NCI-H69 (cell line): ENCODE measurements around the gene SLC19A1.

Experiments
- DNase-seq: peaks from one replicate; lab custom pipeline; 2025; lab: John Stamatoyannopoulos, UW

The SLC19A1 gene

DNA sequence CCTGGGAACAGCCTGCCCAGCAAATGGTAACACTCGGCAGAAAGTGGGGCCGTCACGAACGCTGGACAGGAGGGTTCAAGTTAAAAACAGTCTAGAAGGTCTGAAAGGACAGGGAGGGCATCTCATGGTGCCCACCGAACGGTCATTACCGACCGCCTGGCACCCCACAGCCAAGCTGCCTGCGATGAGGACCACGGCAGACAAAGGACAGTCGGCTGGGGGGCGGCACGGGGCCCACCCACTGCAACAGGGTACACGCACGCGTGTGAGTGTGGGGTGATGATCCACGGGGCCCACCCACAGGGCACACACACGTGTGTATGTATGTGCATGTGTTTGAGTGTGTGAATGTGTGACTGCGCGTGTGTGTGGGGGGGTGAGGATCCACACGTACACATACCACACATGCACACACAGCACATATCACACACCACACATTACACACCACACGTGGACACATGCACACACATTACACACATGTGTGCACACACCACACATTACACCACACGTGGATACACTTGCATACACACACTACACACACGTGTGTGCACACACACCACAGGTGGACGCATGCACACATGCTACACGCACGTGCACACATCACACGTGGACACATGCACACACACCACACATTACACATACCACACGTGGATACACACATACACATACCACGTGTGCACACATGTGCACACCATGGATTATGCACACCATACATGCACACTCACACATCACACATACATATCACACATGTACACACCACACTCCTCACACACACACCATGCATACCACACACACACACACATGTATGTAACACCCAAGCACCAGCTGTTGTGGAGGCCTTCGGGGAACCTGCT lies 63.2 kb downstream of the SLC19A1 start:
- DNase-seq: no peak

DNA sequence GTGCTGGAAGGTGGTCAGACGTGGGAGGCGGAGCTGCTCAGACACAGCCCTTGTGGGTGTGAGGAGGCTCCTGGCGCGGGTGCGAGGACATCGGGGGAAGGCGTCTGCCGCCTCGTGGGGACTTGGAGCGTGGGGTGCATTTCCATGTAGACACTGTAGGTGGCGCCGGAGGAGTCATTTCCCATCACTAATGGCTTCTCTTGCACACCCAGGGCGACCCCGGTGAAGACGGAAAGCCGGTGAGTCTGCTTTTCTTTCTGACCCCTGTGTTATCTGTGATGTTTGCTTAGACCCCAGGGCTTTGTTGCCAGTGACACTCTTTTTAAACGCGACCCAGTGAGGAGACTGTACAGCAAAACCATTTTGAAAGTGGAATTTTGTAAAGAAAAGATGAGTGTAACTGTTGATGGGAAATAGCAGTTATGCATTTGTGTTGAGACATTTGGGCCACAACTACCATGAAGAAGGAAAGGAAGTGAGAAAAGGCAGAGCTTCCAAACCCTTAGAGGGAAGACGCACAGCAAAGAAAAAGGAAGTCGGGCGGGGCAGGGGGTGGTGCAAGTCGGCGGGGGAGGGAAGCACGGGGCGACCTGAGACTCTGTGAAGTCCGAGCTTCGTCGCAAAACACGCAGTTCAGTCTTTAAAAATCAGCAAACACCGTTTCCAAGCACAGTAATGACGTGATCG lies 64.0 kb downstream of the SLC19A1 start:
- peak; percentile 84 for DNase-seq

DNA sequence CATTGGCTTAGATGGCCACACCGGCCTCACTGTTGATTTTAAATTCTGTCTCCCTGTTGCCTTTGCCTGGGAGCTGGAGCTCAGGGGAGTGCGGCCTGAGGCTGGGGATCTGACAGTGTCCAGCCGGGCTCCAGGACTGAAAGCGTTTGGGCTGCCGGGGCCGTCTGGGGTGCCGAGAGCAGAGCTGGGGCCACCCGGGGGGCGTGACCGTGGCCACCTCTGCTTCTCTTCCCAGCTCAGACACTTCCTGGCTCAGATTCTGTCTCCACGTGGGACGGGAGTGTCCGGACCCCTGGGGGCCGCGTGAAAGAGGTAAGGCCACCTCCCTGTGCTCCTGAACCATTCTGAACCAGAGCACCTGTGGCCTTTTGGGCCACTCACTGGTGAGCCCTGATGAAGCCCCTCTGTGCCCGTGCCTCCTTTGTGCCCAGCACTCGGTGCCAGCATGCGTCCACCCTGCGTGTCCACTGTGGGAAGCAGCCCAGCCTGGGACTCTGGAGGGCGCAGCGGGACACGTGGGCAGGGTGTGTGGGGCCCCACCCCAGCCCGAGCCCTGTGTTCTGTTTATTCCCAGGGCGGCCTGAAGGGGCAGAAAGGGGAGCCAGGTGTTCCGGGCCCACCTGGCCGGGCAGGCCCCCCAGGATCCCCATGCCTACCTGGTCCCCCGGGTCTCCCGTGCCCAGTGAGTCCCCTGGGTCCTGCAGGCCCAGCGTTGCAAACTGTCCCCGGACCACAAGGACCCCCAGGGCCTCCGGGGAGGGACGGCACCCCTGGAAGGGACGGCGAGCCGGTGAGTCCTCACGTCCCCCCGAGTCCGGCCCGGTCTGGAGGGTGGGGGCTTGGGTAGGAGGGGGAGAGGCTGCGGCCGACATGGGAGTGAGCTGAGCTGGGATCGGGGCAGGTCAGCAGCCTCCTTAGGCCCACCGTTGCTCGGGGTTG lies 64.8 kb downstream of the SLC19A1 start:
- no peak for DNase-seq

DNA sequence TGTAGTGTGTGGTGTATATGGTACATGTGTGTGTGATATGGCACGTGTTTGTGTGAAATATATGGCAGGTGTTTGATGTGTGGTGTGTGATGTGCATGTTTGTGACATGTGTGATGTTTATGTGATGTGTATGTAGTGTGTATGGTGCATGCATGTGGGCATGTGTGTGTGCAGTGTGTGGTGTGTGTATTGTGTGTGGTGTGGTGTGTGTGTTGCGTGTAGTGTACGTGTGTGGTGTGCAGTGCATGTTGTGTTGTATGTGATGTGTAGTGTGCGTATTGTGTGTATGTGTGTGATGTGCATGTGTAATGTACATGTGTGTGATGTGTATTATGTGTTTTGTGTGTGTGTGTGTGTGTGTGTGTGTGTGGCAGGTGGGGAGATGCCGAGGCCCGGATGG lies 65.7 kb downstream of the SLC19A1 start:
- no peak for DNase-seq

DNA sequence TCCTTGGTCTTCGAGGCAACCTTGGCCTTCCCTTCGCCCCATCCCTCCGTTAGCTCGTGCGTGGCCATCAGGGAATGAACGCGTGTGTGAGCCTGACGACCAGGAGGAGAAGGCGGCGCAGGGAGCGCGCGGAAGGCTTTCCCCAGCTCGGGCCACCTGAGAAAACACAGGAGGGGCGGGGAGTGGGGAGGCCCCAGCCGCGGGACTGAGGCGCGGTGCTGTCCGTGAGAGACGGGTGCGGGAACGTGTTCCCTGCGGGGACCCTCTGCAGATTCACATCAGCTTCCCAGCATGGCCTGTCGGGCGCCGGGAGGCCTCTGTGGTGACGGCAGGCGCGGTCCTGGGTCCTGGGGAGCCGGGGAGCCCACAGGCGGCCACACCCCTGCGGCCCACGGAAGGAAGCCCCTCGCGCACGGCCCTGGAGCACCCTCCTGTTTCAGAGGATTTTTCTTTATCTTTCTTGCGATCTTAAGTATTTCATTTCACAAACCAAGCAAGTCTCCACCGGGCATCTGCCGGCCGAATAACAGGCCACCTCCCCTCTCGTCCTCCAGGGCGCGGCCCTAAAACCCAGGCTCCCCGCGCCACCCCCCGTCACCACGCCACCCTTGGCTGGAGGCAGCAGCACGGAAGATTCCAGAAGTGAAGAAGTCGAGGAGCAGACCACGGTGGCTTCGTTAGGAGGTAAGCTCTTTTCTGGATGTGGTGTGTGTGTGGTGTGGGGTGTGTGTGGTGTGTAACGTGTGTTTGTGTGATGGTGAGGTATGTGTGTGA lies 66.3 kb downstream of the SLC19A1 start:
- no peak for DNase-seq

DNA sequence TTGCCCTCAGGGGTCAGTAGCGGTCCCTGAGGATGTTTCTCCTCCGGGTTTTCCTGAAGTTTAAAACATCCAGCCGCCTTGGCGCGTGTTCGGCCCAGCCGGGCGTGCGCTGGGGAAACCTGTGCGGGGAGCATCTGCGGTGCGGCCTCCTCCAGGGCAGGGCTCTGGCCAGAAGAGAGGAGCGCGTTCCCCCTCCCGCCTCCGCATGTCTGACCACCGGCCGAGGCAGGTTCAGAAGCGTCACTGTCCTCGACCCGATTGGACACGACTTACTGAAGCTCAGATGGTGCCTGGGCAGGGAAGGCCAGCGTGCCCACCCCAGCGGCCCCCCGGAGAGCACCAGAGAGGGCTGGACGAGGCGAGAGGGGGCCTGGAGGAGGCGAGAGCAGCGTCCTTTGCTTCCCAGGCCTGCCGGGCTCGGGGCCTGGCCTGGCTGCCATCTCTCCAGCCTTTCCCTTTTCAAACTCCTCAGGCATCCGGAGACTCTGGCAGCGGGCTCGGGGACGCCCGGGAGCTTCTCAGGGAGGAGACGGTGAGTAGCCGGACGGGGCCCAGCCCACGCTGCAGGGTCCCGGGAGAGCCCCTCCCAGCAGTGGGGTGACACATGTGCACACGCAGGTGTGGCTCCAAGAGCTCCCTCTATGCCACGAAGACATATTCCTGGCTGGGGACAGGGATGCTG lies 67.1 kb downstream of the SLC19A1 start:
- DNase-seq: no peak

DNA sequence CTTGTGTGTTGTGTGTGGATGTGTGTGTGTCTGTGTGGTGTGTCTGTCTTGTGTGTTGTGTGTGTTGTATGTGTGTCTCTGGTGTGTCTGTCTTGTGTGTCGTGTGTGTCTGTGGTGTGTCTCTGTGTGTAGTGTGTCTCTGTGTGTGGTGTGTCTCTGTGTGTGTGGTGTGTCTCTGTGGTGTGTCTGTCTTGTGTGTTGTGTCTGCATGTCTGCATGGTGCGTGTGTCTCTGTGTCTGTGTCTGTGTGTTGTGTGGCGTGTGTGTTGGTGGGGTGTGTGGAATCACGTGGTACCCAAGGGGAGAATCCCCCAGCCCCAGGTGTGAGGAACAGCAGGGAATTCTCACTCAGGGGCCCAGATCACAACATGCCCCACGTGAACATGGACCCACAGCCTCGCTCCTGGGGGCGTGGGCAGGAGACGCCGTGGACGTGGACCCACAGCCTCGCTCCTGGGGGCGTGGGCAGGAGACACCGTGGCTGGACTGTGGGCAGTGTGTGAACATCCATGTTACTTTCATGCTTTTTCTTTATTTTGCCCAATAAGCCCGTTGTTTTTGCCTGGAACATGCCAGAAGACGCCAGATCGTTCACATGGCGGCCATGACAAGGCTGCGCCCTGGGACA lies 67.8 kb downstream of the SLC19A1 start:
- no peak for DNase-seq

DNA sequence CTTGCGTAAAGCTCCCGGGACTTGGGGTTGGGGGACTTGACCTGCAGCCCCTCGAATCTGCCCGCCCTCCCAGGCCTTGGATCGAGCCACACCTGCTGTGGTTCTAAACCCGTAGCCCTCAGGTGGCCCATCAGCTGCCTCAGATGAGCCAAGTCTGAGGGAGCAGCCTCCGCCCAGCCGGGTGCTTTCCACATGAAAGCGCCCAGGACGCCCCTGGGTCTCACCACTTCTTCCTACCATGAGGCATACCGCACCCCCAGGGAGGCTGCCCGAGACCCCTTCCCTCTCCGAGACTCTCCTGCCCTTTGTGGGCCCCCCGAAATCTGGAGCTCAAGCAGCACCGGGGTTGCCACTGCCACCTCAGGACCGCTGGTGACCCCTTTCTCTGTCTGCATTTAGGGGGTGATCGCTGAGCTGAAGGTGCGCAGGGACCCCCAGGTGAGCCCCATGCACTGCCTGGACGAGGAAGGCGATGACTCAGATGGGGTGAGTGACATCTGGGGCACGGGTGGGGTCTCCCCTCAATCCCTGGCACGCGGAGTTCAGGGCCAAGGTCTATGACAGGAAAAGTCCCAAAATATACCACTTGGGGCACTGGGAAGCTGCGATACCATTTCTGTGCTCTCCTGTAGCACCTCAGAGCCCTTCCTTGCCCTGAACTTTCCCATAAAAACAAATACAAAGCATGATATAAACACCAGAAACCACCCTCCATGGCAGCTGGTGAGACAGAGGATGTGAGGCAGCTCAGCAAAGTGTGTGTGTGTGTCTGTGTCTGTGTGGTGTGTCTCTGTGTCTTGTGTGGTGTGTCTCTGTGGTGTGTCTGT lies 68.5 kb downstream of the SLC19A1 start:
- no peak for DNase-seq

DNA sequence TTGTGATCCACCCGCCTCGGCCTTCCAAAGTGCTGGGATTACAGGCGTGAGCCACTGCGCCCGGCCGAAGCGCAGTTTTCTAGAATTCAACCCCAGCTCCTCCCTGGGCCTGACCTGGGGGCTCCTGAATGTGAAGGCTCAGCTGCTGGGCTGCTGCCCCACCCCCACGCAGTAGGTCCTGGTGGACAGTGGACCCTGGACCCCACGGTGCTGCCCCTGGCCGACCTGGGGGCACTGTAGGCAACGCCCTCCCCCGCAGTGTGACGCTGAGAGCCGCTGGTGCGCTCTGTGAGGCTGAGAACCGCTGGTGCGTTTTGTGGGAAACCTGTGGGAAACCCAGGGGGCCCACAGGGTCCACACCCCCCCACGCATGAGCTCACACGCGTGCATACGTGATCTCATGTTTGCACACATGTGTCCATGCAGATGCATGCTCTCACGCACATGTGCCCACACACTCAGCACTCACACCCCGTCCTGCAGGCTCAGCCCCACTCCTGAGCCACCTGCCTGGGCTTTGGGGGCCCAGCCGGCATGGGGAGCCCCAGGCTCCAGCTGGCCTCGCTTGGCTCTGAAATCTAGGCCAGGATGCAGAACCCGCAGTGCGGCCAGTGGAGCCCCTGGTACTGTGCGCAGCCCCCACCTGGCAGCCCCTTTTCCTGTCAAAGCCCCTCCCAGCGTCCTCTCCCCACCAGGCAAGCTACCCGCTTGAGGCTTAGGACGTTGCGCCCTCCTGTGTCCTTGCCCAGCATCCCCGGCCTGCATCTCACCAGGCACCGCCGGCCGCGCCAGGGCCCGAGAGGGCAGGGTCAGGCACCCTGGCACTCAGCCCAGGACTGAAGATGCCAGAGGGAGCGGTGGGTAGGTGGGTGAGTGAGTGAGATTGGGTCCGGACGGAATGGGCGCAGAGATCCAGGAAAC lies 69.5 kb downstream of the SLC19A1 start:
- no peak for DNase-seq

DNA sequence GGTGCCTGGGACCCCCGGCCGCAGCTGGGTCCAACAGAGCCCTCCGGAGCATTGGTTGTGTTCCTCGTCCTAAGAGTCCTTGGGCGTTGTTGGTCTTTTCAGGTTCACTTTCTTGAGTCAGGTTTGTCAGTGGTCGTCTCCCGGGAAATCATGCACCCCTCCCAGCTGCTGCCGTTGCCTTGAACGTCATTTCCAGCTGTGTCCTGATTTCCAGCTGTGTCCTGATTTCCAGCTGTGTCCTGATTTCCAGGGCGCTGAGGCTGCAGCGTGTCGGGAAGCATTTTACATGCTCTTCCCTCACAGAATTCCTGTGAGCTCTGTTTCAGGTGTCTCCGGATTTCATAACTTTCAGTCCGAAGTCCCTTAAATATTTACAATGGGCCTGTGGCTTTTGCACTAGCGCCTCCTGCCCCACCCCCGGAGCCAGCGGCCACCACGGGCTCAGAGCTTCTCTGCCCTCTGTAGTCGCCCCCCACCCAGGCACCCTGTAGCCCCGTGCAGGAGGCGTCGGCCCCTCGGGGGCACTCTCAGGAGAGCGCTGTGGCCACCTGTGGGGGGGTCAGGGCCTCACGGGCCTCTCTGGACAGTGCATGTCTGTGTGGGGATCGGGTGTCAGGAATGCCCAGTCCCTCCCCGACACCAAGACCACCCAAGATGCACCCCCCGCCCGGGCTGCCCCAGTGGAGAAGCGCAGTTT lies 70.6 kb downstream of the SLC19A1 start:
- DNase-seq: no peak

DNA sequence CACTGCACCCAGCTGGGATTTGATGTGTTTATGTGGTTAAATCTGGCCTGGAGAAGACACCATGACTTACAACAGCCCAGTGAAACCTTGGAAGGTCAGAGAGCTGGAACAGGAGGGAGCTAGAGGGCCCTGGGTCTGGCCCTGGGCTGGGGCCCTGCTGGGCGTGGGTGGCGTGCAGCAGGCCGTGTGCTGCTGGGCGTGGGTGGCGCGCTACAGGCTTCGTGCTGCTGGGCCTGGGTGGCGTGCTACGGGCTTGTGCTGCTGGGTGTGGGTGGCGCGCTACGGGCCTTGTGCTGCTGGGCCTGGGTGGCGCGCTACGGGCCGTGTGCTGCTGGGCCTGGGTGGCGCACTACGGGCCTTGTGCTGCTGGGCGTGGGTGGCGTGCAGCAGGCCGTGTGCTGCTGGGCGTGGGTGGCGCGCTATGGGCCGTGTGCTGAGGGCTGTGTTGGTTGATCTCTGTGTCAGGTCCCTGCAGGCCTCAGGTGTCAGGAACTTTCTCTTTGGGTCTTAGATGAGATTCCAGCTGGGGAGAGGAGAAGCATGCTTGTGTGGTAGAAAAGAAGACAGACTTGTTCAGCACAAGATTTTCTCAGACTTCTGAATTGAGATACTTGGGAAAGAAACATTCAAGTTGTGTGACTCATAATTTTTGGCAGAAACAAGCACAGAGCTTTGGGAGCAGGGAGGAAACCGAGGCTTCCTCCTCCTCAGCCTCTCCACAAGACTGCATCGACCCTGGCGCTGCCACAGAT lies 71.3 kb downstream of the SLC19A1 start:
- DNase-seq: no peak

DNA sequence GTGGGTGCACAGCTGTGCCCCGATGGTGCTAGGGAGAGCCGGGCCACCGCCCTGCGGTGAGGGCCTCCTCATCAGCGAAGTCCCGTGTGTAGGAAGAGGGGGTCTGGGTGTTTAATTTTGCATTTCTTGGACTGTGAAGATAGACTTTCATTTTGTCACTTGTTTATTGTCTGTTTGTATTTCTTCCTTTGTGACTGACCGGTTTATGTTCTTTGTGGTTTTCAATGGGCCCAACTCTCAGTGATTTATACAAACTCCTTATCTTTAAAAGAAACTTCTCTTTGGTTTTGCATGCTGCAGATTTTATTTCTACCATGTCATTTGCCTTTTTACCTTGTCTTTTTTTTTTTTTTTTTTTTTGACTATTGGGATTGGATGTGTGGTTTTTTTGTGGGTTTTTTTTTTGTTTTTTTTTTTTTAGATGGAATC lies 72.1 kb downstream of the SLC19A1 start:
- no peak for DNase-seq

DNA sequence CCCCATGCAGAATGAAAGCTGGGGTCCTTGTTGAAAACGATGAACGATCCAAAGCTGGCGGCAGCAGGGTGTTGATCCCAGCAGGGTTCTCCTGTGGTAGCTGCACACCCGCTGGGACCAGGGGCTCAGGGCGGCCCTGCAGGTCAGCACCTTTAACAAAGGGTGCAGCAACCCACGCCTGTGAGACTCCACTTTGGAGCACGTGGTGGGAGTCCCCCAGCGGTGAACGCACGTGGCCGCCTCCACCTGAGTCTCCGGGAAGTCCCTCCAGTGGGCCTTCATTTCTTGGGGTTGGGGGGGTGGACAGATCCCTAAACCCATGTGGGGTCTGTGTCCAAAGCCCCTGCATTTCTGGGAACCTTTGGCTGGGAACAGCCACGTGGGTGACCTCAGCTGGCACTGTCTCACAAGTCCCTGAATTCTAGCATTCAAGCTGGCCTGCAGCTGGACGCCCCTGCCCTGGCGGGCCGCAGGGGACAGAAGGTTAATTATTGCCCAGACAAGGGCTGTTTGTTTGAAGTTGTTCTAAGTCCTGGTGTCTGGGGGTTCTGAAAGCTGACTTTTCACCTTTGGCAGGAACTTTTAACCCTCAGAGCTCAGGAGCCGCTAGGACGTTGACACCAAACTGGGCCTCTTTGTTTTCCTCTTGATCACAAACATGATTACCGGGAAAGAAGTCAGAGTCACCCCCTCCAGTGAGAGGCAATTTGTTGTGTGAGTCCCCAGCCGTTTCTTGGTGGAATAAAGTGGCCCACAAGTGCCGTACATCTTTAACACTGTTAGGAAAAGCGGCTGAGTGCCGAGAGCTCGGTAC lies 72.8 kb downstream of the SLC19A1 start:
- DNase-seq: no peak

DNA sequence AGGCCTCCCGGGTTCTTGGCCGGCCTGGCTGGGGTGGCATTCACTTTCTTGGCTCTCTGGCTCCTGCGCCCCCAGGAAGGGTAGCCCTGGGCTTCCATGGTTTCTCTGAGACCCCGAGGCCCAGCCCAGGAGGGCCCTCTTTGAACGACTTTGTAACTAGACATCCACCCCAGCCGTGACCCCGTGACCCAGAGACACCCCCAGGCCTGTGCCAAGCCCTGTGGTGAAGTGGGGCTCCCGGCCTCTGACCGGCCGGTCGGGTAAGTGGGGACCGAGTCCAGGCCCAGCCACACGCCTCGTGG lies 73.3 kb downstream of the SLC19A1 start:
- DNase-seq: no peak

DNA sequence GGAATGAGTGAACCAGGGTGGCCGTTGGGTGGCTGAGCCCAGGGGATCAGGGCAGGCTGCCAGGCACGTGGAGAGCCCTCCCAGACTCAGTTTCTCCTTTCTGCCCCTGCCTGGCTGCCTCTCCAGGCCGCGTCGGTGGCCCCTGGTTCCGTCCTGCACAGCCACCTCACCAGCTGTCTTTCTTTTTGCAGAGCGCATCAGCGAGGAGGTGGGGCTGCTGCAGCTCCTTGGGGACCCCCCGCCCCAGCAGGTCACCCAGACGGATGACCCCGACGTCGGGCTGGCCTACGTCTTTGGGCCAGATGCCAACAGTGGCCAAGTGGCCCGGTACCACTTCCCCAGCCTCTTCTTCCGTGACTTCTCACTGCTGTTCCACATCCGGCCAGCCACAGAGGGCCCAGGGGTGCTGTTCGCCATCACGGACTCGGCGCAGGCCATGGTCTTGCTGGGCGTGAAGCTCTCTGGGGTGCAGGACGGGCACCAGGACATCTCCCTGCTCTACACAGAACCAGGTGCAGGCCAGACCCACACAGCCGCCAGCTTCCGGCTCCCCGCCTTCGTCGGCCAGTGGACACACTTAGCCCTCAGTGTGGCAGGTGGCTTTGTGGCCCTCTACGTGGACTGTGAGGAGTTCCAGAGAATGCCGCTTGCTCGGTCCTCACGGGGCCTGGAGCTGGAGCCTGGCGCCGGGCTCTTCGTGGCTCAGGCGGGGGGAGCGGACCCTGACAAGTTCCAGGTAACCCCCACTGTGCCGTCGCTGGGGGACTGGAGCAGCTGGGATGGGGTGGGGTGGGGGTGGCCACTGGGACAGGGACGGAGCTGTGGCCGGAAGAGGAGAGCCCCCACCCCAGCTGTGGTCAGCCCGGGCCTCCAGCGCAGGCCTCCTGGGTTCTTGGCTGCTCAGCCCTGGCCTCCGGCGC lies 73.9 kb downstream of the SLC19A1 start:
- no peak for DNase-seq
